ENCODE data around the gene C1orf116. TPM values are rescaled to one million over a fixed set of nuclear protein-coding genes. Genes with fewer than 3 reads are reported as not detected.

Gene C1orf116
- polyA plus RNA-seq, 1 donor from 2014 or later, result not detected

- Histone ChIP-seq H3K79me2 (replicated peaks; ENCODE audit: insufficient read depth, low read length) (no peaks in the 10 kb centered on the region), H3K36me3 (ENCODE audit: insufficient read depth, low read length) (no peaks in the 10 kb centered on the region), H3F3A (ENCODE audit: insufficient read depth, low read length, poor library complexity, severe bottlenecking) (no peaks in the 10 kb centered on the region), H3K9me3 (ENCODE audit: low read length) (no peaks in the 10 kb centered on the region), H3K4me3 (ENCODE audit: low read length) (no peak overlapping the region), H3K27ac (ENCODE audit: low read length) (no peak overlapping the region), H3K9me2 (ENCODE audit: insufficient read depth, low read length) (no peaks in the 10 kb centered on the region), H3K4me2 (ENCODE audit: low read length) (no peak overlapping the region), H4K20me1 (ENCODE audit: insufficient read depth) (no peaks in the 10 kb centered on the region), H3K9ac (ENCODE audit: low read length) (no peak overlapping the region), H3K27me3 (ENCODE audit: insufficient read depth, low read depth, low read length) (no peaks in the 10 kb centered on the region), H2AFZ (ENCODE audit: low read depth, low read length) (no peak overlapping the region)
- TF ChIP-seq TAF1 (IDR thresholded peaks at IDR 0.05; ENCODE audit: low read depth), result no peak
- TF ChIP-seq SMC3 (conservative IDR thresholded peaks at IDR 0.05; ENCODE audit: poor library complexity), result no peak
- no peak for TF ChIP-seq EP300 (conservative IDR thresholded peaks at IDR 0.05; ENCODE audit: poor library complexity, severe bottlenecking)
- TF ChIP-seq MXI1 (conservative IDR thresholded peaks at IDR 0.05; ENCODE audit: poor library complexity, severe bottlenecking), result no peak
- no peak for TF ChIP-seq RAD21 (conservative IDR thresholded peaks at IDR 0.05)
- TF ChIP-seq POLR2AphosphoS5 (IDR thresholded peaks at IDR 0.05), result no peak
- no peak for TF ChIP-seq EZH2 (IDR thresholded peaks at IDR 0.05; ENCODE audit: borderline replicate concordance, insufficient read depth, low read length, poor library complexity, severe bottlenecking)
- TF ChIP-seq REST (IDR thresholded peaks at IDR 0.05; ENCODE audit: borderline replicate concordance), result no peak
- no peak for TF ChIP-seq CTCF (IDR thresholded peaks at IDR 0.05; ENCODE audit: poor library complexity, severe bottlenecking)
These were observed 17.8 kb downstream of the C1orf116 start for GRCh38 chr1:207014728-207015127.

GRCh38 chr1:207013321-207014085 lies 19.1 kb downstream of the C1orf116 start:
- H3K9me2 ChIP-seq (ENCODE audit: insufficient read depth, low read length), result no peaks in the 10 kb centered on the region
- H4K20me1 ChIP-seq (ENCODE audit: insufficient read depth), result no peaks in the 10 kb centered on the region
- no peak overlapping the region for H3K27ac ChIP-seq (ENCODE audit: low read length)
- H3K27me3 ChIP-seq (ENCODE audit: insufficient read depth, low read depth, low read length), result no peaks in the 10 kb centered on the region
- no peak overlapping the region for H3K4me2 ChIP-seq (ENCODE audit: low read length)
- H3K79me2 ChIP-seq (replicated peaks; ENCODE audit: insufficient read depth, low read length), result no peaks in the 10 kb centered on the region
- no peaks in the 10 kb centered on the region for H3F3A ChIP-seq (ENCODE audit: insufficient read depth, low read length, poor library complexity, severe bottlenecking)
- no peaks in the 10 kb centered on the region for H3K36me3 ChIP-seq (ENCODE audit: insufficient read depth, low read length)
- no peak overlapping the region for H3K4me3 ChIP-seq (ENCODE audit: low read length)
- TF ChIP-seq POLR2AphosphoS5 (IDR thresholded peaks at IDR 0.05) (no peak), SMC3 (conservative IDR thresholded peaks at IDR 0.05; ENCODE audit: poor library complexity) (no peak), EP300 (conservative IDR thresholded peaks at IDR 0.05; ENCODE audit: poor library complexity, severe bottlenecking) (no peak), EZH2 (IDR thresholded peaks at IDR 0.05; ENCODE audit: borderline replicate concordance, insufficient read depth, low read length, poor library complexity, severe bottlenecking) (no peak), RAD21 (conservative IDR thresholded peaks at IDR 0.05) (no peak), TAF1 (IDR thresholded peaks at IDR 0.05; ENCODE audit: low read depth) (no peak), CTCF (IDR thresholded peaks at IDR 0.05; ENCODE audit: poor library complexity, severe bottlenecking) (no peak), REST (IDR thresholded peaks at IDR 0.05; ENCODE audit: borderline replicate concordance) (no peak), MXI1 (conservative IDR thresholded peaks at IDR 0.05; ENCODE audit: poor library complexity, severe bottlenecking) (no peak)
- no peaks in the 10 kb centered on the region for H3K9me3 ChIP-seq (ENCODE audit: low read length)
- H3K9ac ChIP-seq (ENCODE audit: low read length), result no peak overlapping the region
- H2AFZ ChIP-seq (ENCODE audit: low read depth, low read length), result no peak overlapping the region

All from neural cell (in vitro differentiated cells).